ENCODE results near the gene NIN.
"Not testable (repeated sequence)": the region's sequence is repeated elsewhere in the genome, so short reads cannot be mapped to it uniquely, and the experiment has no call there.

- TF ChIP-seq POLR2A (IDR thresholded peaks at IDR 0.05) = not testable (repeated sequence)
- TF ChIP-seq, protein P1, sequence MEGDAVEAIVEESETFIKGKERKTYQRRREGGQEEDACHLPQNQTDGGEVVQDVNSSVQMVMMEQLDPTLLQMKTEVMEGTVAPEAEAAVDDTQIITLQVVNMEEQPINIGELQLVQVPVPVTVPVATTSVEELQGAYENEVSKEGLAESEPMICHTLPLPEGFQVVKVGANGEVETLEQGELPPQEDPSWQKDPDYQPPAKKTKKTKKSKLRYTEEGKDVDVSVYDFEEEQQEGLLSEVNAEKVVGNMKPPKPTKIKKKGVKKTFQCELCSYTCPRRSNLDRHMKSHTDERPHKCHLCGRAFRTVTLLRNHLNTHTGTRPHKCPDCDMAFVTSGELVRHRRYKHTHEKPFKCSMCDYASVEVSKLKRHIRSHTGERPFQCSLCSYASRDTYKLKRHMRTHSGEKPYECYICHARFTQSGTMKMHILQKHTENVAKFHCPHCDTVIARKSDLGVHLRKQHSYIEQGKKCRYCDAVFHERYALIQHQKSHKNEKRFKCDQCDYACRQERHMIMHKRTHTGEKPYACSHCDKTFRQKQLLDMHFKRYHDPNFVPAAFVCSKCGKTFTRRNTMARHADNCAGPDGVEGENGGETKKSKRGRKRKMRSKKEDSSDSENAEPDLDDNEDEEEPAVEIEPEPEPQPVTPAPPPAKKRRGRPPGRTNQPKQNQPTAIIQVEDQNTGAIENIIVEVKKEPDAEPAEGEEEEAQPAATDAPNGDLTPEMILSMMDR (IDR thresholded peaks at IDR 0.05) = not testable (repeated sequence)
These were observed 11.7 kb downstream of the NIN start for GRCh38 chr14:50819303-50819702.
